ENCODE data around the gene NUP98.
A peak's percentile ranks its signal among the peaks of the same experiment; 100 is the strongest.

The NUP98 gene

GRCh38 chr11:3845670-3846069 is 48.3 kb upstream of the NUP98 start:
- Histone ChIP-seq H3K4me3 (ENCODE audit: low read depth, low read length) (no peak overlapping the region), H3K27ac (ENCODE audit: extremely low read depth, low read depth, low read length) (no peak overlapping the region), H3K36me3 (ENCODE audit: control insufficient read depth in 2 of 2, insufficient read depth in 1 of 2, low read length in 2 of 2) (no peaks in the 10 kb centered on the region), H3K4me1 (ENCODE audit: control insufficient read depth, insufficient read depth, low read length) (no peaks in the 10 kb centered on the region), H3K9me3 (ENCODE audit: control insufficient read depth, insufficient read depth, low read depth, low read length) (no peaks in the 10 kb centered on the region)
- POLR2A ChIA-PET: no interaction called here
- no peak for TF ChIP-seq ZNF140 (tag by site-specific recombination; IDR thresholded peaks at IDR 0.05)
- TF ChIP-seq ZNF830 (tag by site-specific recombination; IDR thresholded peaks at IDR 0.05; ENCODE audit: low read depth): no peak
- no peak for TF ChIP-seq ZNF311 (tag by site-specific recombination; IDR thresholded peaks at IDR 0.05; ENCODE audit: borderline replicate concordance)
- TF ChIP-seq, protein P1, sequence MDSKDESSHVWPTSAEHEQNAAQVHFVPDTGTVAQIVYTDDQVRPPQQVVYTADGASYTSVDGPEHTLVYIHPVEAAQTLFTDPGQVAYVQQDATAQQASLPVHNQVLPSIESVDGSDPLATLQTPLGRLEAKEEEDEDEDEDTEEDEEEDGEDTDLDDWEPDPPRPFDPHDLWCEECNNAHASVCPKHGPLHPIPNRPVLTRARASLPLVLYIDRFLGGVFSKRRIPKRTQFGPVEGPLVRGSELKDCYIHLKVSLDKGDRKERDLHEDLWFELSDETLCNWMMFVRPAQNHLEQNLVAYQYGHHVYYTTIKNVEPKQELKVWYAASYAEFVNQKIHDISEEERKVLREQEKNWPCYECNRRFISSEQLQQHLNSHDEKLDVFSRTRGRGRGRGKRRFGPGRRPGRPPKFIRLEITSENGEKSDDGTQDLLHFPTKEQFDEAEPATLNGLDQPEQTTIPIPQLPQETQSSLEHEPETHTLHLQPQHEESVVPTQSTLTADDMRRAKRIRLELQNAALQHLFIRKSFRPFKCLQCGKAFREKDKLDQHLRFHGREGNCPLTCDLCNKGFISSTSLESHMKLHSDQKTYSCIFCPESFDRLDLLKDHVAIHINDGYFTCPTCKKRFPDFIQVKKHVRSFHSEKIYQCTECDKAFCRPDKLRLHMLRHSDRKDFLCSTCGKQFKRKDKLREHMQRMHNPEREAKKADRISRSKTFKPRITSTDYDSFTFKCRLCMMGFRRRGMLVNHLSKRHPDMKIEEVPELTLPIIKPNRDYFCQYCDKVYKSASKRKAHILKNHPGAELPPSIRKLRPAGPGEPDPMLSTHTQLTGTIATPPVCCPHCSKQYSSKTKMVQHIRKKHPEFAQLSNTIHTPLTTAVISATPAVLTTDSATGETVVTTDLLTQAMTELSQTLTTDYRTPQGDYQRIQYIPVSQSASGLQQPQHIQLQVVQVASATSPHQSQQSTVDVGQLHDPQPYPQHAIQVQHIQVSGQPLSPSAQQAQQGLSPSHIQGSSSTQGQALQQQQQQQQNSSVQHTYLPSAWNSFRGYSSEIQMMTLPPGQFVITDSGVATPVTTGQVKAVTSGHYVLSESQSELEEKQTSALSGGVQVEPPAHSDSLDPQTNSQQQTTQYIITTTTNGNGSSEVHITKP (tag by site-specific recombination; IDR thresholded peaks at IDR 0.05): peak; percentile 98
- TF ChIP-seq ZBTB48 (tag by site-specific recombination; IDR thresholded peaks at IDR 0.05): peak; percentile 39; the same call in 1 of the 2 replicates
- TF ChIP-seq ZNF280D (tag by site-specific recombination; IDR thresholded peaks at IDR 0.05): no peak
- TF ChIP-seq PRDM4 (tag by site-specific recombination; IDR thresholded peaks at IDR 0.05): no peak
- no peak for TF ChIP-seq RBAK (tag by site-specific recombination; IDR thresholded peaks at IDR 0.05)
- CTCF ChIA-PET: interaction anchor here (0.6 to 19.6 kb wide), 3 partner anchors 9 to 224 kb away, joined by 3 to 589 read pairs (median 14); partner anchors contain the start of gene STIM1

- H3K4me3 ChIP-seq (ENCODE audit: low read depth, low read length): no peak overlapping the region
- no peaks in the 10 kb centered on the region for H3K4me1 ChIP-seq (ENCODE audit: control insufficient read depth, insufficient read depth, low read length)
- CTCF ChIA-PET: interaction anchor here (1.6 to 19.6 kb wide), 2 partner anchors 9 to 225 kb away, joined by 14 to 589 read pairs; partner anchors contain the start of gene STIM1
- POLR2A ChIA-PET: no interaction called here
- no peaks in the 10 kb centered on the region for H3K36me3 ChIP-seq (ENCODE audit: control insufficient read depth in 2 of 2, insufficient read depth in 1 of 2, low read length in 2 of 2)
- no peaks in the 10 kb centered on the region for H3K9me3 ChIP-seq (ENCODE audit: control insufficient read depth, insufficient read depth, low read depth, low read length)
- H3K27ac ChIP-seq (ENCODE audit: extremely low read depth, low read depth, low read length): no peak overlapping the region
- TF ChIP-seq GLIS2 (tag by site-specific recombination; IDR thresholded peaks at IDR 0.05): no peak
- TF ChIP-seq ZNF664 (tag by site-specific recombination; IDR thresholded peaks at IDR 0.05): no peak
- TF ChIP-seq ZSCAN30 (tag by site-specific recombination; IDR thresholded peaks at IDR 0.05): no peak
- no peak for TF ChIP-seq SCRT1 (tag by site-specific recombination; IDR thresholded peaks at IDR 0.05; ENCODE audit: borderline replicate concordance)
- no peak for TF ChIP-seq ZBTB1 (tag by site-specific recombination; IDR thresholded peaks at IDR 0.05)
- no peak for TF ChIP-seq ZBTB17 (tag by site-specific recombination; IDR thresholded peaks at IDR 0.05)
- TF ChIP-seq ZNF555 (tag by site-specific recombination; conservative IDR thresholded peaks at IDR 0.05): no peak
- no peak for TF ChIP-seq ZNF266 (tag by site-specific recombination; IDR thresholded peaks at IDR 0.05; ENCODE audit: low read depth)
- TF ChIP-seq RBAK (tag by site-specific recombination; IDR thresholded peaks at IDR 0.05): no peak
- TF ChIP-seq ZBTB11 (tag by site-specific recombination; conservative IDR thresholded peaks at IDR 0.05; ENCODE audit: low read depth): no peak
- TF ChIP-seq KLF10 (tag by site-specific recombination; IDR thresholded peaks at IDR 0.05): no peak
- TF ChIP-seq ZNF221 (tag by site-specific recombination; IDR thresholded peaks at IDR 0.05; ENCODE audit: borderline replicate concordance): no peak
- TF ChIP-seq ZNF391 (tag by site-specific recombination; IDR thresholded peaks at IDR 0.05; ENCODE audit: borderline replicate concordance, low read depth): no peak
- TF ChIP-seq ZNF530 (tag by site-specific recombination; IDR thresholded peaks at IDR 0.05; ENCODE audit: low read depth): no peak
- no peak for TF ChIP-seq SP7 (tag by site-specific recombination; IDR thresholded peaks at IDR 0.05)
- TF ChIP-seq ZNF423 (tag by site-specific recombination; IDR thresholded peaks at IDR 0.05): no peak
Observed at GRCh38 chr11:3845246-3845645, 47.9 kb upstream of the NUP98 start.

All from HEK293 (cell line).